Astrocyte (in vitro differentiated cells and primary cell): ENCODE measurements around the gene FST.

ENCODE experiments used
- EZH2 ChIP-seq: IDR thresholded peaks from 2 replicates; pipeline ENCODE4 v1.6.1; 2012; ENCODE audit warnings: mild to moderate bottlenecking, low read length, inconsistent platforms; ENCODE audit not compliant: insufficient read depth
- TF ChIP-seq, protein P1 (sequence below): IDR thresholded peaks from 2 replicates; pipeline ENCODE4 v1.5.1; 2011; ENCODE audit warnings: low read depth, mild to moderate bottlenecking, inconsistent platforms, low read length, moderate library complexity; ENCODE audit not compliant: insufficient read depth

DNA sequence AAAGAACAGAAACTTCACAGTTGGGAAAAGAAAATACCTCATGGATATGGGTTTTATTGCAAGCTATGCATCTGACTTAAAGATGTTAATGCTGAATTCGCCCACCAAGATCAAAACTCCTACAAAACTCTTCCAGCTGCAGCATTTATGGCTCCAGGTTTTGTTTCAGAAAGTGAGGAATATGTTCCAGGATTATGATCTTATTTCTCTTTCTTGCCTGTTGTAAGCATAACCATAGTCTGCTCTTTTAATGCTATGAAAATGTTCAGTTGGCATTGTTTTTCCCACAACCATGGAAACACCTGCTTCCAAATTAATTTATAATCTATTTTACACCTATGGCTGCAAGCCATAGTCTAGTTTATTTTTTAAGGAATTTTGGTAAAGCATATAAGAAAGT lies 34.9 kb upstream of the FST start:
- TF ChIP-seq, protein P1, sequence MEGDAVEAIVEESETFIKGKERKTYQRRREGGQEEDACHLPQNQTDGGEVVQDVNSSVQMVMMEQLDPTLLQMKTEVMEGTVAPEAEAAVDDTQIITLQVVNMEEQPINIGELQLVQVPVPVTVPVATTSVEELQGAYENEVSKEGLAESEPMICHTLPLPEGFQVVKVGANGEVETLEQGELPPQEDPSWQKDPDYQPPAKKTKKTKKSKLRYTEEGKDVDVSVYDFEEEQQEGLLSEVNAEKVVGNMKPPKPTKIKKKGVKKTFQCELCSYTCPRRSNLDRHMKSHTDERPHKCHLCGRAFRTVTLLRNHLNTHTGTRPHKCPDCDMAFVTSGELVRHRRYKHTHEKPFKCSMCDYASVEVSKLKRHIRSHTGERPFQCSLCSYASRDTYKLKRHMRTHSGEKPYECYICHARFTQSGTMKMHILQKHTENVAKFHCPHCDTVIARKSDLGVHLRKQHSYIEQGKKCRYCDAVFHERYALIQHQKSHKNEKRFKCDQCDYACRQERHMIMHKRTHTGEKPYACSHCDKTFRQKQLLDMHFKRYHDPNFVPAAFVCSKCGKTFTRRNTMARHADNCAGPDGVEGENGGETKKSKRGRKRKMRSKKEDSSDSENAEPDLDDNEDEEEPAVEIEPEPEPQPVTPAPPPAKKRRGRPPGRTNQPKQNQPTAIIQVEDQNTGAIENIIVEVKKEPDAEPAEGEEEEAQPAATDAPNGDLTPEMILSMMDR = no peak
- TF ChIP-seq EZH2 = no peak
